HG03558 (cell line): ENCODE data around the gene UNKL.

ENCODE experiments used
- ATAC-seq: cut with Tn5 transposase; IDR thresholded peaks from one replicate; pipeline ENCODE4 v1.9.1; 2021; ENCODE audit warnings: moderate number of reproducible peaks; ENCODE audit not compliant: unreplicated experiment; ENCODE audit errors: extremely low read depth

UNKL gene

DNA sequence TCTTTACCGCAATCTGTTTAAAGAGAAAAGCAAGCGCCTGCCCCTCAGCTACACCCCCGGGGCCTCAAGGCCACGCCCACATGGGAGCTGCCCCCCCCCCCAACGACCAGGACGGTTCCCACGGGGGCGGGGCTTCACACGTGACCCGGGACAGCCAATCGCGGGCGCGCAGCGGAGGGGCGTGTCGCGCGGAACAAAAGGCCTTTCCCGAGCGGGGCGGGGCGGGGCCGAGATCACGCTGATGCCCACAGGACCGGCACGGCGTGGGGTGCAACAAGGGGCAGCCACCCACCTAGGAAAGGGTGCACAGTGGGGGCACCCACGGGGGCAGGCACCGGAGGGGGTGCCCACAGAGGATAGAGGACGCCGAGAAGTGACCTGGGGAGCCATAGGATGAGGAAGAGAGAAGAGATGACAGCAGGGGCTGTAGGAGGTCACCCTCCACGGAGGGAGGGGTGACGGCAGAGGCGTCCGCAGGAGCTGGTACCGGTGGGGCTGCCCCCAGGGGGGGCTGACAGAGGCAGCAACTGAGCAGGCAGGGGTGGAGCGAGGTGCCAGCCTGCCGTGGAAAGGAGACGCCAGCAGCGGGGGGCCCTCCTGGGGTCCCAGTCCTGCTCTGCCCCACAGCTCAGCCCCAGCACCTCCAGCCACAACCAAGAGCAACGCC, 6.2 kb downstream of the UNKL start:
- ATAC-seq = no peak

- no peak for ATAC-seq
Measured at GRCh38 chr16:1407753-1408152, 6.8 kb downstream of the UNKL start.

- no peak for ATAC-seq
Measured at GRCh38 chr16:1403733-1404132, 10.8 kb downstream of the UNKL start.

GRCh38 chr16:1403036-1403435, 11.5 kb downstream of the UNKL start:
- ATAC-seq = no peak

GRCh38 chr16:1401758-1402154, 12.7 kb downstream of the UNKL start:
- no peak for ATAC-seq

- ATAC-seq = no peak
Measured at GRCh38 chr16:1401061-1401757, 13.3 kb downstream of the UNKL start.

GRCh38 chr16:1398826-1399581, 15.5 kb downstream of the UNKL start:
- no peak for ATAC-seq

DNA sequence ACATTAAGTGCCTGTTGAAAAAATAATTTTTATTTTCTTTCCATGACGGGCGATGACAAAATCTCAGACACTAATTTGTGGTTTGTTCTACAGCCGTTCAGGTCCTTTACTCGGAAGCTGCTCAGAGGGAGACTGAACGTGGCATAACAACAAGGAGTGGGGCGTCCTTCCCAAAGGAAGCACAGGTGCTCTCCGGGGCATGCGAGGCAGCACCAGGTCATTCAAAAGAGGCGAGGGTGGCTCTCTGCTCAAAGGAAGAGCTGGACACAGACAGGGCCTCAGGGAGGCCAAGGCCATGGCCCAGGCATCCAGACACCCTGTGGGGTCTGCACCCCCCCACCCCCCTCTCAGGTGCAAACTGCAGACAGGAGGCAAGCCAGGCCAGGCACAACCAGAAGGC, 16.2 kb downstream of the UNKL start:
- ATAC-seq = no peak

DNA sequence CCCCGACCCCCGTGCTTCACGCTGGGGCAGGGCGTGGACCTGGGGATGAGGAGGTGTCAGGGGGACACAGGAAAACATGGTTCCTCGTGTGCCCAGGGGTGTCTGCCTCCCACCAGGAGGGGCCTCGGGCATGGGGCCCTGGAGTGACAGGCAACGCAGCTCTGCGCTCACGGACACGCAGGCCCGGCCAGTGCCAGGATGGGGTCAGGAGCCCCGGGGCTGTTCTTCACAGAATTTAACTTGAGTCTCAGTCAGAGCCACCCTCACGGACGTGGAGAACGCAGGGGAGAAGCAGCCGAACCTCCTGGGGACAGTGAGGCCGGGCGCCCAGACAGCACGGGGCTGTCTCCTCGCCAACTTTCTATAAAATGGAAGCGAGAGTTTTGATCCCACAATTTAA, 16.7 kb downstream of the UNKL start:
- ATAC-seq = no peak

DNA sequence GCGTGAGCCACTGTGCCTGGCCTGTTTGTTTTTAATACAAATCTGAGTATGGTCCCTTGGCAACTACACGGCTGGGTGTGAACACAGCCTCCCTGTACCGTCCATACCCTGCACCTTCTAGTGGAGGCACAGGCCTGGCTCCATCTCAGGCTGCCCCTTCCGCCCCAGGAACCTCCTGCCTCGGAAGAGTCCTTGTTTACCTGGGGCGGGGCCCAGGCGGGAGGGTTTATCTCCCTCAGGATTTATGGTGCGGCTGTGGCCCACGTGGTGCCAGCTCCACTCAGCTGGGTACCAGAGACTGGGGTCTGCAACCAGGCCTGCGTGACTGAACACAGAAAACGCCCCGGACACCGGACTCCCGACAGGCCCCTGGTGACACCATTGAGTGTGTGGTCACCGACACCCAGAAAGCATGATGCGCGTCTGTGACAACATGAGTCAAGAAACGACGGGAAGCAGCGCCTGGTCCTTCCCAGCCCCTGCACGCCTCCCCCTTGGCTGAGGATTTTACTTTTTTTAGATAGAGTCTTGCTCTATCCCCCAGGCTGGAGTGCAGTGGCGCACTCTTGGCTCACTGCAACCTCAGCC, 19.0 kb downstream of the UNKL start:
- ATAC-seq = no peak

DNA sequence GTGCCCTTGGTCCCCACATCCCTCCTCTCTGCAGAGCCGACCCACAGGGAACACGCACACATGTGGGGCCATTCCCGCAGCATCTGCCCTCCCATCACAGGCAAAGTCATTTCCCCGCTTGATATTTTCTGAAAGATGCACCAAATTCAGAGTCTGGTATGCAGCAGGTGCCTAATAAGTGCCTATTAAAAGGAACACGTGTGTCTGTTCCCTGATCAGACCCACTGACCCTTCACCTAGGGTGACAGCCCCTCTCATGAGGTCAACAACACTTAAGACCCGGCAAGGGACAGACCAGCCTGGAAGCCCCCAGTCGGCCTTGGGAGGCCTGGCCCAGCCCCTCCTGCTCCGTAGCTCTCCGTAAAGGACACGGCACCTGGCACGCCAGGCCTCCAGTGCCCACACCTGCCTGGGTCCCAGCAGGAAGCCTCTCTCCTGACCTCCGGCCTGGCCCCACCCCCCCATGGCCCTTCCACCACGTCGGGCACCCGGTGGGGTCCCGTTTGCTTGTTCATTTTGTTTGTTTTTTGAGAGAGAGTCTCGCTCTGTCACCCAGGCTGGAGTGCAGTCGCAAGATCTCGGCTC, 20.0 kb downstream of the UNKL start:
- ATAC-seq = no peak

GRCh38 chr16:1393613-1394176, 20.8 kb downstream of the UNKL start:
- ATAC-seq = no peak

DNA sequence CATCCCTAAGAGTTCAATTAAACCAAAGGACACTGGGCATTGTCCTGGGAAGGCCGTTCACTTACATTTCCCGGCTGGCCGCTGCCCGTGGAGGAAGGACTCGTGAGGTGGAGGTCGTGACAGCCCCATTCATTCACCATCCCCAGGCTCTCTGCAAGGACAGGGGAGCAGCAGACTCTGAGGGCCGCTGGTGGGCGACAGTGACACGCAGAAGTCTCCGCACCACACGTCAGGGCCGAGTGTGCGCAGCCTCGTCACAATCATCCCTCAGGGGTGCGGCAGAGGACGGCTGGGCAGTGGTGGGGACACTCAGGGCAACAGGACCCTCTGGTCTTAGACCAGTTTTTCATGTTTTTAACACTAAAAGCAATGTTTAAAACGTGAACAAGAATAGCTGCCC, 21.7 kb downstream of the UNKL start:
- no peak for ATAC-seq

DNA sequence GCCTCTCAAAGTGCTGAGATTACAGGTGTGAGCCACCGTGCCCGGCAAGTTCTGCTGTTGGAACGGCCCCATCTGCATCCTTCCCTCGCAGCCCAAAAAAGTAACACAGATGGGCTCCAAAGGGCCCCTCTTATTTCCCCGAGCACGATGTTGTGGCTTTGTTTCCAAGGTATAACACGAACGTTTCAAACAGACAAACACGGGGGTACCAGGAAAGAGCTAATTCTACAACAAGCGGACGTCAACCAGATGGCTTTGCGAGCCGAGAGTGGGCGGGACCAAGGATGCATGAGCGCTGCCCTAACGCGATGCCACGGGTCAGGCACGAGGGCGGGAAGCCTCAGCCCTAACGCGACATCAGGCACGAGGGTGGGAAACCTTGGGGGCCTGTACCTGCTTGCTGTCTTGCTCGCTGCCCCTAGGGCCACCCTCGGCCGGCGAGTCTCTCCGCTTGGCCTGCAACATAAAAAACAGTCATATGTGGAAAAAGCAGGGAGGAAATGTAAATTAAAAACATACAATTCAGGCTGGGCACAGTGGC, 24.2 kb downstream of the UNKL start:
- no peak for ATAC-seq

DNA sequence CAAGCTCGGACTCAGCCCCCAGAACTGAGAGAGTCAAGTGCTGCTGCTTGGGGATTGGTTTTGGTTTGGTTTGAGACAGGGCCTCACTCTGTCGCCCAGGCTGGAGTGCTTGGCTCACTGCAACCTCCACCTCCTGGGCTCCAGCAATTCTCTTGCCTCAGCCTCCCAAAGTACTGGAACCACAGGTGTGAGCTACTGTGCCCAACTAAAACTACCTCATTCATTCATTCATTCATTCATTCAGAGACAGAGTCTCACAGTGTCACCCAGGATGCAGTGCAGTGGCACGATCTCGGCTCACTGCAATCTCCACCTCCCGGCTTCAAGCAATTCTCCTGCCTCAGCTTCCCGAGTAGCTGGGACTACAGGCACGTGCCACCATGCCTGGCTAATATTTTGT, 24.7 kb downstream of the UNKL start:
- ATAC-seq = no peak

- no peak for ATAC-seq
Measured at GRCh38 chr16:1387331-1387730, 27.2 kb downstream of the UNKL start.

DNA sequence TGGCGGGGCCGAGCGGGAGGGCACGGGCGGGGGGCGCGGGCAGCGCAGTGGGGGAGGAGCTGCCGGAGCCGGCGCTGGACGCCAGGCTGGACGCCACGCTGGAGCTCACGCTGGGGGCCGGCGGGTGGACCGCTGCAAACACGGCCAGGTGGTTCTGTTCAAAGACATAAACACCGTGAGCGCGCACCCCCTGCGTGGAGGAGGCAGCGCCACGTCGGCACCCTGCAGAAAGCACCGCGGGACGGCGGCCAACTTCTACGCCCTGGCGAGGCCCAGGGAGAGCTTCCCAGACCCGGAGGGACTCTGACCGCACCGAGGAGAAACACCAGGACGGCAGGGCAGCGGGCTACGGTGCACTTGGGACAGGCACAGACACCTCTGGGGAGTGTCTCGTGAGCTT, 29.3 kb downstream of the UNKL start:
- no peak for ATAC-seq

GRCh38 chr16:1383556-1383955, 30.9 kb downstream of the UNKL start:
- no peak for ATAC-seq

DNA sequence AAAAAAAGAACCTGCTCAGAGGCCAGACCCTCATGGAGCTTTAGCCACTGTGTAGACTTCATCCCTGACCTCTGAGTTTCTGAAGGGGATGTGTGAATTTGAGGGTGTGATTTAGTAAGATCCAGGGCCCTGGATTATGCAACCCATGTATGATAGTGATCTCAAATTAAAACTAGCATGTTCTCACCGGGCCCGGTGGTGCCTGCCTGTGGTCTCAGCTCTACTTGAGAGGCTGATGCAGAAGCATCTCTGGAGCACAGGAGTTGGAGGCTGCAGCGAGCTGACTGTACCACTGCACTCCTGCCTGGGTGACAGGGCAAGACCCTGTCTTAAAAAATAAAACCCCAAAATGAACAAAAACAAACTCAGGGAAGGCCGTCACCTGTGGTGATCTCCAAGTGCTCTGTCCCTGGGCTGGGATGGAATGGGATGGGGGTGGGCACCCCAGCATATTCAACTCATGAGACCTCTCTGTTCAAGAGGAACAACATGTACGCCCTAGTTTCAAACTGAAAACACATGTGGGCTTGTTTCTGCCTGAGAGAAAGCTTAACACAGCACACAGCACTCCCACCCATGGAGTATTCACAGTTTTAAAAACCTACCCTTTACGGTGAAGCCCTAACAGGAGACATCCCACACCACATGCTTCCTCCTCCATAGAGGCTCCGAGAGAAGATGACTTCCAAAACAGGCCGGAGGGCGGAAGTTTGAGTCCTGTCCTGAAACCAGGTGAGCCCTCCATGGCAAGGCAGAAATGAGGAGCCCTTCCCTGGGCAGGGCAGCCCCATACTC, 32.7 kb downstream of the UNKL start:
- no peak for ATAC-seq
